Measurements from ENCODE around the gene MAU2.

DNA sequence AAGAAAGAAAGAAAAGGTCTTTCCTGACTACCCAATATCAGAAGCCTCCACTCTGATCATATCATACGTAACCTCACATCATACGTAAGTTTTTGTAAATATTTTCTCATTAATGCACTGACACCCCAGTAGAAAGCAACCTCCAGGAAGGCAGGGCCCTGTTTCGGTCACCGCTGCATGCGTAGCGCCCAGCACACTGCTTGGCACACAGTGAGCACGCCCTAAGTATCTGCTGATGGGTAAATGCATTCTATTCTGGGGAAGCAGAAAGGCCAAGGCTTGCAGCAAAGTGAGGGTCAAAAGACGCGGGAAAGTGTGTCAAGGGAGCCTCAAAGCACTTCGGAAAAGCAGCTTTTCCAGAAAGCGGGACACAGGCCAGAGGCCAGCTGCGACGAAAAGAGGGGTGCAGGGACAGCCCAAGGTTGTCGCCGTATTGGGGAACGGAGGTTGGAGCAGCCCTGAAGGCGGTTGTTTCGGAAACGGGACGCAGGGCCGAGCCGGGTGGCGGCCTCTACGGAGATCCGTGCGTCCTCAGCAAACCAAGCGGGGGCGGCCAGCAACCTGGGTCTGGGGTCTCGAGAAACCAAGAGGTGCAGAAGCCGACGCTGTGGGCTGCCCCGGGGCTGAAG, 783 bp upstream of the MAU2 start:
- TF ChIP-seq, protein P1, sequence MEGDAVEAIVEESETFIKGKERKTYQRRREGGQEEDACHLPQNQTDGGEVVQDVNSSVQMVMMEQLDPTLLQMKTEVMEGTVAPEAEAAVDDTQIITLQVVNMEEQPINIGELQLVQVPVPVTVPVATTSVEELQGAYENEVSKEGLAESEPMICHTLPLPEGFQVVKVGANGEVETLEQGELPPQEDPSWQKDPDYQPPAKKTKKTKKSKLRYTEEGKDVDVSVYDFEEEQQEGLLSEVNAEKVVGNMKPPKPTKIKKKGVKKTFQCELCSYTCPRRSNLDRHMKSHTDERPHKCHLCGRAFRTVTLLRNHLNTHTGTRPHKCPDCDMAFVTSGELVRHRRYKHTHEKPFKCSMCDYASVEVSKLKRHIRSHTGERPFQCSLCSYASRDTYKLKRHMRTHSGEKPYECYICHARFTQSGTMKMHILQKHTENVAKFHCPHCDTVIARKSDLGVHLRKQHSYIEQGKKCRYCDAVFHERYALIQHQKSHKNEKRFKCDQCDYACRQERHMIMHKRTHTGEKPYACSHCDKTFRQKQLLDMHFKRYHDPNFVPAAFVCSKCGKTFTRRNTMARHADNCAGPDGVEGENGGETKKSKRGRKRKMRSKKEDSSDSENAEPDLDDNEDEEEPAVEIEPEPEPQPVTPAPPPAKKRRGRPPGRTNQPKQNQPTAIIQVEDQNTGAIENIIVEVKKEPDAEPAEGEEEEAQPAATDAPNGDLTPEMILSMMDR (CRISPR knock-in tag; IDR thresholded peaks at IDR 0.05), result no peak
- no peak for TF ChIP-seq POLR2A (IDR thresholded peaks at IDR 0.05; ENCODE audit: insufficient read depth in 1 of 2, low read depth in 2 of 2, low read length in 2 of 2)
- no peak for TF ChIP-seq MYC (CRISPR knock-in tag; IDR thresholded peaks at IDR 0.05; ENCODE audit: borderline replicate concordance)

Data from HepG2 (cell line).